Uterus (tissue), 2 donors: ENCODE results near the gene GFPT2.

Experiments used
- POLR2A ChIP-seq, 2 donors: fragments of 450-650 bp; IDR thresholded peaks; one replicate each; pipeline ENCODE4 v1.6.1; 2016; ENCODE audit warnings: antibody characterized with exemption in 2 of 2, mild to moderate bottlenecking in 1 of 2, moderate library complexity in 1 of 2
- TF ChIP-seq, protein P1 (sequence below), 4 experiments: fragments of 200-600 bp in 2 of 4; fragments of 450-650 bp in 2 of 4; sonication (generic) in 2 of 4; IDR thresholded peaks; one replicate each; pipeline ENCODE4 v1.5.1; 2016 to 2019; ENCODE audit warnings: antibody characterized with exemption in 4 of 4, mild to moderate bottlenecking in 2 of 4, moderate library complexity in 1 of 4

GRCh38 chr5:180375291-180375690, 22.2 kb upstream of the GFPT2 start:
- TF ChIP-seq, protein P1, sequence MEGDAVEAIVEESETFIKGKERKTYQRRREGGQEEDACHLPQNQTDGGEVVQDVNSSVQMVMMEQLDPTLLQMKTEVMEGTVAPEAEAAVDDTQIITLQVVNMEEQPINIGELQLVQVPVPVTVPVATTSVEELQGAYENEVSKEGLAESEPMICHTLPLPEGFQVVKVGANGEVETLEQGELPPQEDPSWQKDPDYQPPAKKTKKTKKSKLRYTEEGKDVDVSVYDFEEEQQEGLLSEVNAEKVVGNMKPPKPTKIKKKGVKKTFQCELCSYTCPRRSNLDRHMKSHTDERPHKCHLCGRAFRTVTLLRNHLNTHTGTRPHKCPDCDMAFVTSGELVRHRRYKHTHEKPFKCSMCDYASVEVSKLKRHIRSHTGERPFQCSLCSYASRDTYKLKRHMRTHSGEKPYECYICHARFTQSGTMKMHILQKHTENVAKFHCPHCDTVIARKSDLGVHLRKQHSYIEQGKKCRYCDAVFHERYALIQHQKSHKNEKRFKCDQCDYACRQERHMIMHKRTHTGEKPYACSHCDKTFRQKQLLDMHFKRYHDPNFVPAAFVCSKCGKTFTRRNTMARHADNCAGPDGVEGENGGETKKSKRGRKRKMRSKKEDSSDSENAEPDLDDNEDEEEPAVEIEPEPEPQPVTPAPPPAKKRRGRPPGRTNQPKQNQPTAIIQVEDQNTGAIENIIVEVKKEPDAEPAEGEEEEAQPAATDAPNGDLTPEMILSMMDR (IDR thresholded peaks at IDR 0.05) = no peak
- no peak for TF ChIP-seq POLR2A (IDR thresholded peaks at IDR 0.05)
